ENCODE measurements around the gene POU6F1. TPM values are rescaled to one million over a fixed set of nuclear protein-coding genes. Genes with fewer than 3 reads are reported as not detected.

POU6F1 gene
- total RNA-seq, 1 donor from 2014 or later: 16.5 TPM

GRCh38 chr12:51156245-51156765 lies 61.6 kb downstream of the POU6F1 start:
- Histone ChIP-seq H3K4me1 (no peaks in the 10 kb centered on the region), H3K9me3 (no peaks in the 10 kb centered on the region), H3K36me3 (no peaks in the 10 kb centered on the region), H3K27ac (no peak overlapping the region), H3K27me3 (no peaks in the 10 kb centered on the region), H3K4me3 (no peak overlapping the region)
- no peak for DNase-seq (ENCODE audit: extremely low spot score in 2 of 2)
- TF ChIP-seq POLR2AphosphoS5 (IDR thresholded peaks at IDR 0.05; ENCODE audit: insufficient read depth in 1 of 2, low read depth in 1 of 2): no peak
- no peak for TF ChIP-seq POLR2A (IDR thresholded peaks at IDR 0.05)
- intact Hi-C loops (cut with DNase I): no loop called here

- intact Hi-C loops (cut with DNase I): no loop called here
- H3K36me3 ChIP-seq: no peaks in the 10 kb centered on the region
- TF ChIP-seq POLR2A (IDR thresholded peaks at IDR 0.05) (no peak), CTCF (IDR thresholded peaks at IDR 0.05) (no peak), POLR2AphosphoS5 (IDR thresholded peaks at IDR 0.05; ENCODE audit: insufficient read depth in 1 of 2, low read depth in 1 of 2) (no peak)
- no peak overlapping the region for H3K27ac ChIP-seq
- no peak for DNase-seq (ENCODE audit: extremely low spot score in 2 of 2)
- no peaks in the 10 kb centered on the region for H3K9me3 ChIP-seq
- no peak overlapping the region for H3K4me3 ChIP-seq
- no peaks in the 10 kb centered on the region for H3K27me3 ChIP-seq
- no peaks in the 10 kb centered on the region for H3K4me1 ChIP-seq
Observed at GRCh38 chr12:51152953-51153352, 64.9 kb downstream of the POU6F1 start.

GRCh38 chr12:51150777-51151176 lies 67.1 kb downstream of the POU6F1 start:
- intact Hi-C loops (cut with DNase I): no loop called here
- H3K27ac ChIP-seq: no peak overlapping the region
- TF ChIP-seq POLR2A (IDR thresholded peaks at IDR 0.05): no peak
- no peak for TF ChIP-seq CTCF (IDR thresholded peaks at IDR 0.05)
- no peak for TF ChIP-seq POLR2AphosphoS5 (IDR thresholded peaks at IDR 0.05; ENCODE audit: insufficient read depth in 1 of 2, low read depth in 1 of 2)
- H3K36me3 ChIP-seq: no peaks in the 10 kb centered on the region
- H3K27me3 ChIP-seq: no peaks in the 10 kb centered on the region
- H3K4me1 ChIP-seq: no peaks in the 10 kb centered on the region
- no peaks in the 10 kb centered on the region for H3K9me3 ChIP-seq
- DNase-seq (ENCODE audit: extremely low spot score in 2 of 2): no peak
- no peak overlapping the region for H3K4me3 ChIP-seq

DNA sequence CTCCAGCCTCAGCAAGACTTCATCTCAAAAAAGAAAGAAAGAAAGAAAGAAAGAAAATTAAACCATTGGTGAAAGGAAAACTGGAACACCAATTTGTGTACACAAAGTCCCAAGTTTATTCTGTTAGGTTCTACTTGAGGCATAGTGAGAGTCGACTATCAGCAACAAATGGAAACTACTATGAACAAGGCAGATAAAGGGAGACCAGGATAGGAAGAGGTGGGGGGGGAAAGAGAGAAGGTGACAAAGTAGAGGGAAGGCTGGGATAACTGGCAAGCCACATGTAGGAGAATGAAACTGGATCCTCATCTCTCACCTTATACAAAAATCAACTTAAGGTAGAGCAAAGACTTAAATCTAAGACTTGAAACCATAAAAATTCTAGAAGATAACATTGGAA lies 70.6 kb downstream of the POU6F1 start:
- no peaks in the 10 kb centered on the region for H3K4me1 ChIP-seq
- H3K9me3 ChIP-seq: no peaks in the 10 kb centered on the region
- TF ChIP-seq POLR2AphosphoS5 (IDR thresholded peaks at IDR 0.05; ENCODE audit: insufficient read depth in 1 of 2, low read depth in 1 of 2): no peak
- TF ChIP-seq POLR2A (IDR thresholded peaks at IDR 0.05): no peak
- TF ChIP-seq CTCF (IDR thresholded peaks at IDR 0.05): no peak
- no peaks in the 10 kb centered on the region for H3K36me3 ChIP-seq
- no peak for DNase-seq (ENCODE audit: extremely low spot score in 2 of 2)
- no peak overlapping the region for H3K4me3 ChIP-seq
- intact Hi-C loops (cut with DNase I): no loop called here
- no peaks in the 10 kb centered on the region for H3K27me3 ChIP-seq
- H3K27ac ChIP-seq: no peak overlapping the region

DNA sequence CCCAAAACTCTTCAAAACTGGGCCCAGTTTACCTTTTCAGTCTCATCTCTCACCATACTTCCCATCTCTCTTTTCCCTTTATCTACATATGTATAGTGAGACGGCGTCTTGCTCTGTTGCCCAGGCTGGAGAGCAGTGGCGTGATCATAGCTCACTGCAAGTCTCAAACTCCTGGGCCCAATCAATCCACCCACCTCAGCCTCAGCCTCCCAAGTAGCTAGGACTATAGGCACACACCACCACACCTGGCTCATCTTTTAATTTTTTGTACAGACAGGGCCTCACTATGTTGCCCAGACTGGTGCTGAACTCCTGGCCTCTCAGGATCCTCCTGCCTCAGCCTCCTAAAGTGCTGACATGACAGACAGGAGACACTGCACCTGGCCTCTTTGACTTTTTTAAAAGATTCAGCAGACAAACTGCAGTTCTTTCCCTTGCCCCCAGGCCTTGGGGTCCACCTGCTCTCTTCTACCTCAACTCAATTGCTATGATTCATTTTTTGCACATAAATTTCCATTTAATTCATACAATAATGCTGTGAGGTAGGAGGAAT lies 78.5 kb downstream of the POU6F1 start:
- H3K4me1 ChIP-seq: no peaks in the 10 kb centered on the region
- no peaks in the 10 kb centered on the region for H3K9me3 ChIP-seq
- H3K27me3 ChIP-seq: no peaks in the 10 kb centered on the region
- H3K36me3 ChIP-seq: peaks cover 0 to 5% of the 10 kb centered on the region in 2 donors
- no peak overlapping the region for H3K27ac ChIP-seq
- no peak overlapping the region for H3K4me3 ChIP-seq
- TF ChIP-seq POLR2AphosphoS5 (IDR thresholded peaks at IDR 0.05; ENCODE audit: insufficient read depth in 1 of 2, low read depth in 1 of 2): no peak
- no peak for TF ChIP-seq CTCF (IDR thresholded peaks at IDR 0.05)
- no peak for TF ChIP-seq POLR2A (IDR thresholded peaks at IDR 0.05)
- no peak for DNase-seq (ENCODE audit: extremely low spot score in 2 of 2)
- intact Hi-C loops (cut with DNase I): no loop called here

Small RNAs within 50 kb of the gene (small RNA-seq; reads per million reads assigned to genes)
- not detected for gene RF00019
- gene RNU6-199P: not detected

Other genes with a start within 250 kb of the POU6F1 start
- 40.8 TPM for gene SLC11A2, start 191.7 kb downstream of the POU6F1 start, total RNA-seq
- gene LETMD1, start 169.7 kb downstream of the POU6F1 start, total RNA-seq: 64.3 TPM
- gene CSRNP2, start 134.5 kb downstream of the POU6F1 start, total RNA-seq: 19.9 TPM
- 15.5 TPM for gene TFCP2, start 44.9 kb downstream of the POU6F1 start, total RNA-seq
- gene DAZAP2, start 20.8 kb upstream of the POU6F1 start, total RNA-seq: 230 TPM
- gene SMAGP, start 52.4 kb upstream of the POU6F1 start, total RNA-seq: 30.0 TPM
- gene BIN2, start 106.1 kb upstream of the POU6F1 start, total RNA-seq: 6.4 TPM
- not detected for gene CELA1, start 128.6 kb upstream of the POU6F1 start, total RNA-seq
- gene GALNT6, start 173.3 kb upstream of the POU6F1 start, total RNA-seq: 12.5 TPM
- 0.74 TPM for gene SLC4A8, start 206.8 kb upstream of the POU6F1 start, total RNA-seq